Measurements from ENCODE around the gene ZSWIM8. TPM values are rescaled to one million over a fixed set of nuclear protein-coding genes. Genes with fewer than 3 reads are reported as not detected.

ZSWIM8 gene
- total and polyA plus RNA-seq, 2 donors (not counting 1 experiment from before 2014, with no cell fraction given) = 37.9 to 60.9 TPM

DNA sequence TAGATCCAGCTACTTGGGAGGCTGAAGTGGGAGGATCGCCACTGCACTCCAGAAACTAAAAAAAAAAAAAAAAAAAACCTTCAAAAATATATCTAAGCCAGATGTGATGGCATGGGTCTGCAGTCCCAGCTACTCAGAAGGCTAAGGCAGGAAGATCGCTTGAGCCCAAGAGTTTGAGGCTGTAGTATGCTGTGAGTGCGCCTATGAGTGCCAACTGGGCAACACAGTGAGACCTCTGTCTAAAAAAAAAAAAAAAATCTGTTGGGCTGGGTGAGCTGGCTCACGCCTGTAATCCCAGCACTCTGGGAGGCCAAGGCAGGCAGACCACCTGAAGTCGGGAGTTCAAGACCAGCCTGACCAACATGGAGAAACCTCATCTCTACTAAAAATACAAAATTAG, 6.4 kb upstream of the ZSWIM8 start:
- peaks cover 16% of the 10 kb centered on the region for H3K4me1 ChIP-seq (ENCODE audit: control insufficient read depth, extremely low read depth, insufficient read depth, low read length)
- no peak overlapping the region for H3K27ac ChIP-seq (ENCODE audit: insufficient read depth, low read length)
- no peak overlapping the region for H3K9ac ChIP-seq (ENCODE audit: insufficient read depth, low read length)
- peaks cover 5% of the 10 kb centered on the region for H3K36me3 ChIP-seq (ENCODE audit: control insufficient read depth, insufficient read depth, low read length)
- H3K9me3 ChIP-seq (ENCODE audit: control insufficient read depth, insufficient read depth, low read depth, low read length) = no peaks in the 10 kb centered on the region
- DNase-seq (ENCODE audit: low read depth in 2 of 2) = no peak
- no peaks in the 10 kb centered on the region for H3K27me3 ChIP-seq (ENCODE audit: control insufficient read depth, insufficient read depth, low read length)
- H4K20me1 ChIP-seq (ENCODE audit: control insufficient read depth, extremely low read depth, insufficient read depth, low read length) = no peaks in the 10 kb centered on the region
- peaks cover 69% of the 10 kb centered on the region for H3K79me2 ChIP-seq (ENCODE audit: control insufficient read depth, insufficient read depth, low read length)
- H3K4me2 ChIP-seq (ENCODE audit: extremely low read depth, insufficient read depth, low read length) = no peak overlapping the region
- TF ChIP-seq, protein P1, sequence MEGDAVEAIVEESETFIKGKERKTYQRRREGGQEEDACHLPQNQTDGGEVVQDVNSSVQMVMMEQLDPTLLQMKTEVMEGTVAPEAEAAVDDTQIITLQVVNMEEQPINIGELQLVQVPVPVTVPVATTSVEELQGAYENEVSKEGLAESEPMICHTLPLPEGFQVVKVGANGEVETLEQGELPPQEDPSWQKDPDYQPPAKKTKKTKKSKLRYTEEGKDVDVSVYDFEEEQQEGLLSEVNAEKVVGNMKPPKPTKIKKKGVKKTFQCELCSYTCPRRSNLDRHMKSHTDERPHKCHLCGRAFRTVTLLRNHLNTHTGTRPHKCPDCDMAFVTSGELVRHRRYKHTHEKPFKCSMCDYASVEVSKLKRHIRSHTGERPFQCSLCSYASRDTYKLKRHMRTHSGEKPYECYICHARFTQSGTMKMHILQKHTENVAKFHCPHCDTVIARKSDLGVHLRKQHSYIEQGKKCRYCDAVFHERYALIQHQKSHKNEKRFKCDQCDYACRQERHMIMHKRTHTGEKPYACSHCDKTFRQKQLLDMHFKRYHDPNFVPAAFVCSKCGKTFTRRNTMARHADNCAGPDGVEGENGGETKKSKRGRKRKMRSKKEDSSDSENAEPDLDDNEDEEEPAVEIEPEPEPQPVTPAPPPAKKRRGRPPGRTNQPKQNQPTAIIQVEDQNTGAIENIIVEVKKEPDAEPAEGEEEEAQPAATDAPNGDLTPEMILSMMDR (conservative IDR thresholded peaks at IDR 0.05 in 1 of 2, IDR thresholded peaks at IDR 0.05 in 1 of 2; ENCODE audit: low read depth in 1 of 2, low read length in 2 of 2) = no peak
- no peak overlapping the region for H2AFZ ChIP-seq (ENCODE audit: low read length)
- no peak overlapping the region for H3K4me3 ChIP-seq (replicated peaks in 1 of 4; ENCODE audit: control extremely low read depth in 1 of 4, insufficient read depth in 1 of 4, low read depth in 3 of 4, low read length in 4 of 4)

DNA sequence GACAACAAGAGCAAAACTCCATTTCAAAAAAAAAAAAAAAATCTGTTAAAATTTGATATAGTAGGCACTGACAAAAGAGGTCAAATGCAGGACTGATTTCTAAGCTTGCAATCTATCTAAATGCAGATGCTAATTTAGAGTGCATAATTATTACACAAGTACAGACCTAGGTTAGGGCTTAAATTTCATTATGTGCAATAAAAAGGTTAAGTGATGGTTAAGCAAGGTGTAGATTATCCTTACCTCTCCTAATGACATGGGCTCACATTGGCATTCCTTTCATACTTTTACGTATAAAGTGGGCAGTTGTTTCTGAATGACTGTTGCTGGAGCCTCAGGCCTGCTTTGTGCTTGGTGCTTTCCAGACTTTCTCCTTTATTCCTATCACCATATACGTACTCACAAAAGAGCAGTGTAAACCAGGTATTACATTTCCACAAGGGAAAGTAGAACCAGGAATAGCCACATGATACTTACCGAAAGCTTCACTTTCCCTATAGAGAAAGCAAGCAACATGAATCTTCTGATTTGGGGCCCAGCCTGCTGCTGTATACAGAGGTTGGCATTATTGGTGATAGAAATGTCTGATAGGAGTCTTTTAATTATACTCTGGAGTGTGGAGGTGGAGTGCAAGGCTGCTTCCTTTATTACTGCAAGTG, 5.7 kb upstream of the ZSWIM8 start:
- H3K4me2 ChIP-seq (ENCODE audit: extremely low read depth, insufficient read depth, low read length) = peak overlapping the region; percentile 4
- DNase-seq (ENCODE audit: low read depth in 2 of 2) = no peak
- peaks cover 11% of the 10 kb centered on the region for H3K4me1 ChIP-seq (ENCODE audit: control insufficient read depth, extremely low read depth, insufficient read depth, low read length)
- TF ChIP-seq EZH2 (IDR thresholded peaks at IDR 0.05; ENCODE audit: low read length, missing control alignments) = no peak
- TF ChIP-seq, protein P1 (conservative IDR thresholded peaks at IDR 0.05 in 1 of 2, IDR thresholded peaks at IDR 0.05 in 1 of 2; ENCODE audit: low read depth in 1 of 2, low read length in 2 of 2) = no peak
- H3K4me3 ChIP-seq (replicated peaks in 1 of 4; ENCODE audit: control extremely low read depth in 1 of 4, insufficient read depth in 1 of 4, low read depth in 3 of 4, low read length in 4 of 4) = no peak overlapping the region
- H3K27ac ChIP-seq (ENCODE audit: insufficient read depth, low read length) = no peak overlapping the region
- no peaks in the 10 kb centered on the region for H4K20me1 ChIP-seq (ENCODE audit: control insufficient read depth, extremely low read depth, insufficient read depth, low read length)
- no peak overlapping the region for H2AFZ ChIP-seq (ENCODE audit: low read length)
- peaks cover 64% of the 10 kb centered on the region for H3K79me2 ChIP-seq (ENCODE audit: control insufficient read depth, insufficient read depth, low read length)
- H3K36me3 ChIP-seq (ENCODE audit: control insufficient read depth, insufficient read depth, low read length) = peaks cover 5% of the 10 kb centered on the region
- H3K27me3 ChIP-seq (ENCODE audit: control insufficient read depth, insufficient read depth, low read length) = no peaks in the 10 kb centered on the region
- no peaks in the 10 kb centered on the region for H3K9me3 ChIP-seq (ENCODE audit: control insufficient read depth, insufficient read depth, low read depth, low read length)
- no peak overlapping the region for H3K9ac ChIP-seq (ENCODE audit: insufficient read depth, low read length)

DNA sequence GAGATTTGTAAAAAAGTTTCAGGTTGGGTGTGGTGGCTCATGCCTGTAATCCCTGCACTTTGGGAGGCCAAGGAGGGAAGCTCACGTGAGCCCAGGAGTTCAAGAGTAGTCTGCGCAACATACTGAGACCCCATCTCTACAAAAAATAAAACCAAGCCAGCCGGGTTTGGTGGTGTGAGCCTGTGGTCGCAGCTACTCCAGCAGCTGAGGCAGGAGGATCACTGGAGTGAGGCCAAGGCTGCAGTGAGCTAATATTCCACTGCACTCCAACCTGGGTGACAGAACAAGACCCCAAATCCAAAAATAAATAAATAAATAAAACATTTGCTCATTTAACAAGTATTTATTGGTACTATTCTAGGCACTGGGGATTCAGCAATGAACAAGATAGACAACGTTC, 5.1 kb upstream of the ZSWIM8 start:
- Histone ChIP-seq H3K27me3 (ENCODE audit: control insufficient read depth, insufficient read depth, low read length) (no peaks in the 10 kb centered on the region), H4K20me1 (ENCODE audit: control insufficient read depth, extremely low read depth, insufficient read depth, low read length) (no peaks in the 10 kb centered on the region), H3K4me3 (replicated peaks in 1 of 4; ENCODE audit: control extremely low read depth in 1 of 4, insufficient read depth in 1 of 4, low read depth in 3 of 4, low read length in 4 of 4) (peak overlapping the region in 2 of 4 experiments; percentile 93 to 99), H3K36me3 (ENCODE audit: control insufficient read depth, insufficient read depth, low read length) (peaks cover 3% of the 10 kb centered on the region), H3K9ac (ENCODE audit: insufficient read depth, low read length) (no peak overlapping the region), H3K9me3 (ENCODE audit: control insufficient read depth, insufficient read depth, low read depth, low read length) (no peaks in the 10 kb centered on the region), H2AFZ (ENCODE audit: low read length) (no peak overlapping the region), H3K4me1 (ENCODE audit: control insufficient read depth, extremely low read depth, insufficient read depth, low read length) (peaks cover 8% of the 10 kb centered on the region), H3K79me2 (ENCODE audit: control insufficient read depth, insufficient read depth, low read length) (peaks cover 58% of the 10 kb centered on the region), H3K4me2 (ENCODE audit: extremely low read depth, insufficient read depth, low read length) (peak overlapping the region; percentile 98), H3K27ac (ENCODE audit: insufficient read depth, low read length) (no peak overlapping the region)
- DNase-seq (ENCODE audit: low read depth in 2 of 2) = no peak
- TF ChIP-seq, protein P1 (conservative IDR thresholded peaks at IDR 0.05 in 1 of 2, IDR thresholded peaks at IDR 0.05 in 1 of 2; ENCODE audit: low read depth in 1 of 2, low read length in 2 of 2) = no peak
- TF ChIP-seq EZH2 (IDR thresholded peaks at IDR 0.05; ENCODE audit: low read length, missing control alignments) = no peak
